MCF 10A (cell line): ENCODE results near the gene SLC9A8. TPM values are rescaled to one million over a fixed set of nuclear protein-coding genes. Genes with fewer than 3 reads are reported as not detected.

Experiments used
- BruUV-seq: library from RNA; stranded (reverse); fragments of 400-500 nt; replicated peaks from 2 replicates; lab custom pipeline; 2021; lab: Mats Ljungman, UMichigan
- CTCF ChIA-PET: fragments of 300-600 bp; sonication (Branson Sonifier 250); formaldehyde crosslinking; extraction: SDS; loops from one replicate; lab custom pipeline; 2021; ENCODE audit warnings: antibody characterized with exemption, inconsistent platforms; lab: Yijun Ruan, JAX
- POLR2A ChIA-PET: fragments of 300-600, 350-650 bp; sonication (Branson Sonifier 250); formaldehyde crosslinking; extraction: SDS; loops from one replicate; lab custom pipeline; 2020; ENCODE audit warnings: antibody characterized with exemption, inconsistent platforms; lab: Yijun Ruan, JAX
- DNase-seq: peaks from one replicate; pipeline ENCODE4 v3.0.0-alpha.2; 2018; ENCODE audit not compliant: unreplicated experiment
- H3K27ac Mint-ChIP-seq: one replicate; pipeline ENCODE4 v1.8.0; 2022; ENCODE audit warnings: mild to moderate bottlenecking, low read depth, mixed read lengths; ENCODE audit not compliant: unreplicated experiment
- H3K27me3 Mint-ChIP-seq: one replicate; pipeline ENCODE4 v1.8.0; 2022; ENCODE audit warnings: mixed read lengths; ENCODE audit not compliant: insufficient read depth, unreplicated experiment
- H3K36me3 Mint-ChIP-seq: one replicate; pipeline ENCODE4 v1.8.0; 2022; ENCODE audit warnings: mild to moderate bottlenecking, moderate library complexity, mixed read lengths; ENCODE audit not compliant: insufficient read depth, unreplicated experiment
- H3K4me1 Mint-ChIP-seq: one replicate; pipeline ENCODE4 v1.8.0; 2022; ENCODE audit warnings: mixed read lengths; ENCODE audit not compliant: insufficient read depth, unreplicated experiment
- H3K4me3 Mint-ChIP-seq: one replicate; pipeline ENCODE4 v1.8.0; 2022; ENCODE audit warnings: mild to moderate bottlenecking, moderate library complexity, mixed read lengths; ENCODE audit not compliant: unreplicated experiment
- H3K9me3 Mint-ChIP-seq: one replicate; pipeline ENCODE4 v1.8.0; 2022; ENCODE audit warnings: mixed read lengths; ENCODE audit not compliant: unreplicated experiment
- CTCF ChIP-seq: fragments of 200-600 bp; IDR thresholded peaks from one replicate; pipeline ENCODE4 v1.8.0; 2022; ENCODE audit warnings: antibody characterized with exemption, mild to moderate bottlenecking; ENCODE audit not compliant: unreplicated experiment
- intact Hi-C: fragments of 100-400 bp; cut with micrococcal nuclease; formaldehyde crosslinking; loops from 2 replicates; pipeline ENCODE4 v1.14.1; 2022
- total RNA-seq: library from RNA; stranded (reverse); gene quantifications from 2 replicates; pipeline ENCODE4 v1.2.3, GENCODE V29; 2022

SLC9A8 gene
- total RNA-seq, 1 experiment from 2014 or later: 14.6 TPM

- H3K27ac Mint-ChIP-seq: no peak overlapping the region
- H3K27me3 Mint-ChIP-seq: no peaks in the 10 kb centered on the region
- no TSS peak for BruUV-seq
- no peaks in the 10 kb centered on the region for H3K9me3 Mint-ChIP-seq
- ChIA-PET POLR2A (no interaction called here), CTCF (interaction anchor here (0.6 to 2.5 kb wide), 8 partner anchors 17 to 1111 kb away, joined by 3 to 11 read pairs (median 4); no protein-coding TSS in a partner anchor)
- peaks cover 7% of the 10 kb centered on the region for H3K4me1 Mint-ChIP-seq
- no peak for DNase-seq
- H3K36me3 Mint-ChIP-seq: peaks cover 37% of the 10 kb centered on the region
- intact Hi-C loops: no loop called here
- TF ChIP-seq CTCF: no peak
- no peak overlapping the region for H3K4me3 Mint-ChIP-seq
These were observed 73.1 kb downstream of the SLC9A8 start for GRCh38 chr20:49885558-49886332.

- CTCF ChIA-PET: interaction anchor here (0.6 to 3.7 kb wide), 17 partner anchors 9 to 278 kb away, joined by 3 to 20 read pairs (median 4); no protein-coding TSS in a partner anchor
- POLR2A ChIA-PET: interaction anchor here (0.6 to 1.1 kb wide), 3 partner anchors 13 to 382 kb away, joined by 3 to 4 read pairs (median 3); no protein-coding TSS in a partner anchor
- intact Hi-C loops: no loop called here
- Mint-ChIP-seq H3K4me3 (no peak overlapping the region), H3K9me3 (no peaks in the 10 kb centered on the region), H3K27me3 (no peaks in the 10 kb centered on the region), H3K4me1 (peaks cover 7% of the 10 kb centered on the region), H3K36me3 (peaks cover 38% of the 10 kb centered on the region), H3K27ac (no peak overlapping the region)
- DNase-seq: no peak
- BruUV-seq: no TSS peak
- no peak for TF ChIP-seq CTCF
These were observed 74.1 kb downstream of the SLC9A8 start for GRCh38 chr20:49886571-49887213.

GRCh38 chr20:49887251-49888211 is 74.9 kb downstream of the SLC9A8 start:
- BruUV-seq: no TSS peak
- ChIA-PET POLR2A (interaction anchor here (1.0 to 1.1 kb wide), 2 partner anchors 12 to 20 kb away, joined by 3 to 4 read pairs; no protein-coding TSS in a partner anchor), CTCF (interaction anchor here (0.5 to 3.7 kb wide), 23 partner anchors 10 to 581 kb away, joined by 3 to 20 read pairs (median 4); no protein-coding TSS in a partner anchor)
- Mint-ChIP-seq H3K4me3 (no peak overlapping the region), H3K27me3 (no peaks in the 10 kb centered on the region), H3K27ac (peak overlapping the region; percentile 16), H3K36me3 (peaks cover 38% of the 10 kb centered on the region), H3K9me3 (no peaks in the 10 kb centered on the region), H3K4me1 (peaks cover 7% of the 10 kb centered on the region)
- no peak for TF ChIP-seq CTCF
- no peak for DNase-seq
- intact Hi-C loops: loop anchor here (1.0 to 2.0 kb wide), 3 partner anchors 41 to 346 kb away; no protein-coding TSS in a partner anchor
